ENCODE measurements around the gene EIF5AL1.

DNA sequence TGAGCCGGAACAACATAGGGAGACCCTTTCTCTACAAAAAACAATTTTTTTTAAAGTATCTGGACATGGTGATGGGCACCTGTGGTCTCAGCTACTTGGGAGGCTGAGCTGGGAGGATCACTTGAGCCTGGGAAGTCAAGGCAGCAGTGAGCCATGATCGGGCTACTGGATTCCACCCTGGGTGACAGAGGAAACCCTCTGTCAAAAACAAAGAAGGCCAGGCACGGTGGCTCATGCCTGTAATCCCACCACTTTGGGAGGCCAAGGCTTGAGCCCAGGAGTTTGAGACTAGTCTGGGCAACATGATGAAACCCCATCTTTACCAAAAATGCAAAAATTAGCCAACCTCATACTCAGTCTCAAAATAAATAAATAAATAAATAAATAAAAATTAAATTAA, 47.0 kb upstream of the EIF5AL1 start:
- TF ChIP-seq, protein P1, sequence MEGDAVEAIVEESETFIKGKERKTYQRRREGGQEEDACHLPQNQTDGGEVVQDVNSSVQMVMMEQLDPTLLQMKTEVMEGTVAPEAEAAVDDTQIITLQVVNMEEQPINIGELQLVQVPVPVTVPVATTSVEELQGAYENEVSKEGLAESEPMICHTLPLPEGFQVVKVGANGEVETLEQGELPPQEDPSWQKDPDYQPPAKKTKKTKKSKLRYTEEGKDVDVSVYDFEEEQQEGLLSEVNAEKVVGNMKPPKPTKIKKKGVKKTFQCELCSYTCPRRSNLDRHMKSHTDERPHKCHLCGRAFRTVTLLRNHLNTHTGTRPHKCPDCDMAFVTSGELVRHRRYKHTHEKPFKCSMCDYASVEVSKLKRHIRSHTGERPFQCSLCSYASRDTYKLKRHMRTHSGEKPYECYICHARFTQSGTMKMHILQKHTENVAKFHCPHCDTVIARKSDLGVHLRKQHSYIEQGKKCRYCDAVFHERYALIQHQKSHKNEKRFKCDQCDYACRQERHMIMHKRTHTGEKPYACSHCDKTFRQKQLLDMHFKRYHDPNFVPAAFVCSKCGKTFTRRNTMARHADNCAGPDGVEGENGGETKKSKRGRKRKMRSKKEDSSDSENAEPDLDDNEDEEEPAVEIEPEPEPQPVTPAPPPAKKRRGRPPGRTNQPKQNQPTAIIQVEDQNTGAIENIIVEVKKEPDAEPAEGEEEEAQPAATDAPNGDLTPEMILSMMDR (IDR thresholded peaks at IDR 0.05), result no peak
- TF ChIP-seq POLR2A (IDR thresholded peaks at IDR 0.05), result no peak
